ENCODE measurements around the gene CAP1.
"Not testable (repeated sequence)": the region's sequence is repeated elsewhere in the genome, so short reads cannot be mapped to it uniquely, and the experiment has no call there.

CAP1 gene, protein sequence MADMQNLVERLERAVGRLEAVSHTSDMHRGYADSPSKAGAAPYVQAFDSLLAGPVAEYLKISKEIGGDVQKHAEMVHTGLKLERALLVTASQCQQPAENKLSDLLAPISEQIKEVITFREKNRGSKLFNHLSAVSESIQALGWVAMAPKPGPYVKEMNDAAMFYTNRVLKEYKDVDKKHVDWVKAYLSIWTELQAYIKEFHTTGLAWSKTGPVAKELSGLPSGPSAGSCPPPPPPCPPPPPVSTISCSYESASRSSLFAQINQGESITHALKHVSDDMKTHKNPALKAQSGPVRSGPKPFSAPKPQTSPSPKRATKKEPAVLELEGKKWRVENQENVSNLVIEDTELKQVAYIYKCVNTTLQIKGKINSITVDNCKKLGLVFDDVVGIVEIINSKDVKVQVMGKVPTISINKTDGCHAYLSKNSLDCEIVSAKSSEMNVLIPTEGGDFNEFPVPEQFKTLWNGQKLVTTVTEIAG

GRCh38 chr1:40040511-40041465 lies at the start of gene CAP1:
Gene CAP1, plus strand, starts transcription at chr1:40040729. Its CDS starts 18,618 bp downstream, at chr1:40059347.
- peak; percentile 99 to 100 for DNase-seq

GRCh38 chr1:39992234-39992633 lies 48.3 kb upstream of the CAP1 start:
- no peak for DNase-seq

DNA sequence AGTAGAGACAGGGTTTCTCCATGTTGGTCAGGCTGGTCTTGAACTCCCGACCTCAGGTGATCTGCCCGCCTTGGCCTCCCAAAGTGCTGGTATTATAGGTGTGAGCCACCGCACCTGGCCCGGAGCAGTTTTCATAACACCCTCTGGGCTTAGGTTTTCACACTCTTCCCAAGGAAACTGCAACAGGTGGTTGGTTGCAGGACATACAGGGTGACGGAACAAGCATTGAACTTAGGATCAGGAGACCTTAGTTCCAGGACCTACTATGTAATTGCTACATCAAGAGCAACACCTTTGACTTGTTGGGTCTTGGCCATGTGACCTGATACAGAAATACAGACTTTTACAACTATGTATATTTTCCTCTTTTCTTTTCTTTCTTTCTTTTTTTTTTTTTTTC lies 47.6 kb upstream of the CAP1 start:
- no peak for DNase-seq

GRCh38 chr1:39995973-39996393 lies 44.5 kb upstream of the CAP1 start:
- DNase-seq = peak in 1 of 2 experiments; percentile 28

DNA sequence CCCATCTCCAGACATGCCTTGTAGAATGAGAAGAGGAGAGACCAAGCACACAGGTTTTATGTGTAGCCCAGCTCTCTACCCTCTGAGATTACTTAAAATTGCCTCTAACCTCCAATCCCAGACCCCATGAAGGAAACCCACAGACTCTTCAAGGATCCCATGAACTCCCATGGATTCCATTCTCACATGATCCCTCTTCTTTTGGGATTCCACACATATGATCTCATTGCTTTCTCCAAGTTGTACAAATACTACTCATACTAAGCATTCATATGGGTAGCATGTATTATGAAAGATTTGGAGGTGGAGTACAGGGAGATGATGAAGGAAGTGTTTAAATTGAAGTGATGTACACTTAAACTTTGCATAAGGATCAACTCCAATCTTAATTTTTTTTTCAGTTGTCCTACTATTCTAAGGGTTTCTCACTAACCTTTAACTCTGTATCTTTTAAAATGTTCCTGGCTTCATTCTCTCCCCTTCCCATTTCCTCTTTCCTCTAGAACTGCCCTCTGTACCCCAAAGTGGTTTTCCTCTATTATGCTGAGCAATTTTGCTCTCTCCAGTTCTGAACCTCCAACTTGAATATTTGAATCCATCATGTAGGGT lies 44.0 kb upstream of the CAP1 start:
- no peak for DNase-seq

DNA sequence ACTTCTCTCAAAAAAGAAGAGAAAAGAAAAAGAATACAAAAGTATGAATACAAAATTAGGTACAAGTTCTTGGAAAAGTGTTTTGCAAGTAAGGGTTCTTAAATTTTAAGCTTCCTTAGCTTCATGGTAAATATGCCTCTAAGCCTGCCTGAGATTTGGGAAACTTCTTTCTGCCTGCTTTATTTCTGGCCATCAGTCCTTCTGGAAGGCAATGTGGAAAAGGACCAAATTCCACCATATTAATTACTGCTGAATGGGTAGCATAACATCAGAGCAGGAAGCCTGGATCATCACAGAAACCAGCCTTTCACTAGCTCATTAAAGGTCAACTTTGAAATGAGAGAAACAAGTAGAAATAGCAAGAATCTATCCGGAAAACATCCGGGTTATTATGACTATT lies 39.1 kb upstream of the CAP1 start:
- DNase-seq = no peak

DNA sequence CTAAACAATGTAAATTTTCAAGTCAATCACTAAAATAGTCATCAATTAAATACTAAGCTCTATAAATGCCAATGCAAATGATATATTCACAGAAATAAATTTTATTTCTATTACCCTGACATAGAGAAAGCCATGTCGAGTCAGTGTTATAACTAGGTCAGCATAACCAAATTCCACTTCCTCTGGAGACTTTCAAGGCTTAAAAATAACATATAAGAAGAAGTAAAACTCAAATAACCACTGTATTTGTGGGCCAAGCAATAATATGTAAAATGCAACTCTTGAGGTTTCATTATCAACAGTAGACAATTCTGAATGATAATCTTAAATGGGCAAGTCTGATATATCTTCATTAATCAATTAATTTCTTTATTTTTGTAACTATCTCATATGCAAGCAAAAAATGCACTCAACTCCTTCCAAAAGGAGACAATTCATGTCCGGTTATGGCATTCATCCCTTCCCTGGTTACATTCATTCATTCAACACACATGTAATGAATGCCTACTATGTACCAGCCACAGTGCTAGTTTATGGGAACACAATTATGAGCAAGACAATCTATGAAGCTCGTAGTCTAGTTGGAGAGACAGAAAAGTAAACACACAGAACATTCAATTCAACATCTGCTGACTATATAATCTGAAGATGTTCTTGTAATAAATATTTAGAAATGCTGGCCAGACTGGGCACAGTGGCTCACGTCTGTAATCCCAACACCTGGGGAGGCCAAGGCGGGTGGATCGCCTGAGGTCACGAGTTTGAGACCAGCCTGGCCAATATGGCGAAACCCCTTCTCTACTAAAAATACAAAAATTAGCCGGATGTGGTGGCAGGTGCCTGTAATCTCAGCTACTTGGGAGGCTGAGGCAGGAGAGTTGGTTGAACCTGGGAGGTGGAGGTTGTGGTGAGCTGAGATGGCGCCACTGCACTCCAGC lies 37.1 kb upstream of the CAP1 start:
- no peak for DNase-seq

DNA sequence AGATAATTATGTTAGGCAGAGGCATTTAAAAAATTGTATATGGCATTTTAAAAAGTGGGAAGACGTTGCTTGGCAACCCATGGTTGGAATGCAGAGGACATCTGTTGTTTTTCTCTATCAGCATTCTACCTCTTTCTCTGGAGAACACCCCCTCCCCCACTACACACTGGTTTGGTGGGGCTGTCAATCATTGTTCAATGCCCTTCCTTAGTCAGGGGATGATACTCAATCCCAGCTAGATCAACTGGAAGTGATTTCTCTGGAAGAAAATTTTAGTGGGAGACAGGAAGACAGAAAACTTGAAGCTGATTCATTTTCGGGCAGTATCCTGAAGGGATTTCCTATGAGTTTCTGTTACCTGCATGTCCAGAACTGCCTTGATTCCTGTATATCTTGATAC lies 35.7 kb upstream of the CAP1 start:
- DNase-seq = no peak

DNA sequence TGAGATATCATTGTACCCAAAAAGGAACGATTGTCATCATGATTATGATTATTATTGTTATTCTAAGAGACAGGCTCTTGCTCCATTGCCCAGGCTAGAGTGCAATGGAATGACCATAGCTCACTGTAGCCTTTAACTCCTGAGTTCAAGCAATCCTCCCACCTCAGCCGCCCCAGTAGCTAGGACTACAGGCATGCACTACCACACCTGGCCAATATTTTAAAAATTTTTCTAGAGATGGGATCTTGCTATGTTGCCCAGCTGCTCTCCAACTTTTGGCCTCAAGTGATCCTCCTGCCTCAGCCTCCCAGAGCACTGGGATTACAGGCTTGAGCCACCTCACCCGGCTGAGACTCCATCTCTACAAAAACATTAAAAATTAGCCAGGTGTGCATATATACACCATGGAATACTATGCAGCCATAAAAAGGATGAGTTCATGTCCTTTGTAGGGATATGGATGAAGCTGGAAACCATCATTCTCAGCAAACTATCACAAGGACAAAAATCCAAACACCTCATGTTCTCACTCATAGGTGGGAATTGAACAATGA lies 33.0 kb upstream of the CAP1 start:
- DNase-seq = not testable (repeated sequence)

GRCh38 chr1:40011198-40011597 lies 29.3 kb upstream of the CAP1 start:
- DNase-seq = no peak

GRCh38 chr1:40014253-40014706 lies 26.2 kb upstream of the CAP1 start:
- no peak for DNase-seq

DNA sequence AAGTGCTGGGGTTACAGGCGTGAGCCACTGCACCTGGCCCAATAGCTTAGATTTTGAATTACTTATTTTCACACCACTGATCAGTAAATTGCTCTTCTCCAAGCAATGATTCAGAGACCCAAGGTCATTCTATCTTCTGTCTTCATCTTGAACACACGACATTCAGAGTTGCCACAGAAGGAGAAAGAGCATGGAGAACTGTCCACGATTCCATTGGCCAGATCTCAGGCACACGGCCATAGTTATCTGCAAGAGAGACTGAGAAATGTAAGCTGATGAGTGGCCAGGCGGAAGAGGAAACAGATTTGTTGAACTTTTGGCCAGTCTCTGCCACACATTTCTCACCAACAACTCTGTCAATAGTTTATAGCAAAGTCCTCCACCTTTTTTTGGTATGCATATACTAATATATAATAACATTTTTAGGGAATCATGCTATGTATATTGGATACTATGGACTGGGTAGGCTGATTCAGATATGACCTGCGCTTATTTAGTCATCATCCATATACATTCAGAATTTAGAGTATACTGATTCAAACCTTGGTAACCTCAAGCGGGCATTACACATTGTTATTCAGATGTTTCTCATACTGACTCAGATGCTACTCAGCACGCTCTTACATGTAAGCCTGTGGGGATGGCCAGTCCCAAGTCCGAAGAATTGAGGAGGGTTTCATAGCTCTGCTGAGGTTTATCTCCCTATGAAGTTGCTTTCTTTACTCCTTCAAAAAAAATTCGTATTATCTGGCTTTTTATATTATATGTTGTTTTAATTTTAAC lies 25.5 kb upstream of the CAP1 start:
- DNase-seq = no peak

DNA sequence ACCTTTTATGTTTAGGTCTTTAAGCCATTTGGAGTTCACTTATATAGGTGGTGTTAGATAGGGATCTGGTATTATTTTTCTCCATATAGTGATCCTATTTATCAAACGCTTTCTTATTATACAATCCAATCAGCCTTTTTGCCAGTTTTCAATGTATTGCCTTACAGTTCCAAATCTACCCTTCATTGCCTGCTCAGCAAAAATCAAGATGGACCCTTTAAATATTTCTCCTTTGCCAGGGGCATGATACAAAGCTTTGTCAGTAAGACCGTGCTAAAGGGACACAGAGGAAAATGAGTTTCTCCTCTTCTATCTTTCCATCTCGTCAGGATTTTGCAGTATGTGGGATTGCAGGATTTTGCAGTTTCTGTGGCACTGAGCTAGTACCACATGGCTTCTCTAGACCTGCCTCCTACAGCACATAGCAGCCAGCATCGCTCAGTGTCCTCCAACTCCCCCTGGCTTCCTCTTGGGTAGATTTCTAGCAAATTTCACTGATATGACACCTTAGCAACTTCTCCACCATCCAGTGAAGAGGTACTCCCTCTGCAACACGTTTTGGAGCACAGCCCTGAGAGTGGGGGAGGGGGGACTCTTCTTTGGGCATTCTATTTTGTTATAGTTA lies 22.5 kb upstream of the CAP1 start:
- no peak for DNase-seq

- no peak for DNase-seq
These were observed 20.0 kb upstream of the CAP1 start for GRCh38 chr1:40020447-40021085.

- no peak for DNase-seq
These were observed 17.1 kb upstream of the CAP1 start for GRCh38 chr1:40023379-40023944.

DNA sequence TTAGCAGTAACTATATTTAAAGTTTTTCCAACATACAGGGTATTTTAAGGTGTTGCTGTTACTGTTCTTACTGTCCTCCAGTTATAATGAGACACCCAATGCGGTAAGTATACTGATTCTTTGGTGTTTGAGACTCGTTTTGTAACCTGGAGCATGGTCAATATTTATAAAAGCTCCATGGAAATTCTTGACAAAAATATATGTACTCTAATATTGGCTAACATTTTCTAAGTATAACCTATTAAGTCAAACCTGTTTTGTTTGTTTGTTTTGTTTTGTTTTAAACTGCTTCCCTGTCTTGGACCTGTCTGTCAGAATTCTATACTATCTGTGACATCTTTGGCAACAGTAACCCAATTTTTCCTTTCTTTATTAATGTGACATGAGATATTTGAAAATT lies 15.9 kb upstream of the CAP1 start:
- DNase-seq = no peak

- DNase-seq = no peak
These were observed 12.9 kb upstream of the CAP1 start for GRCh38 chr1:40027647-40028046.

DNA sequence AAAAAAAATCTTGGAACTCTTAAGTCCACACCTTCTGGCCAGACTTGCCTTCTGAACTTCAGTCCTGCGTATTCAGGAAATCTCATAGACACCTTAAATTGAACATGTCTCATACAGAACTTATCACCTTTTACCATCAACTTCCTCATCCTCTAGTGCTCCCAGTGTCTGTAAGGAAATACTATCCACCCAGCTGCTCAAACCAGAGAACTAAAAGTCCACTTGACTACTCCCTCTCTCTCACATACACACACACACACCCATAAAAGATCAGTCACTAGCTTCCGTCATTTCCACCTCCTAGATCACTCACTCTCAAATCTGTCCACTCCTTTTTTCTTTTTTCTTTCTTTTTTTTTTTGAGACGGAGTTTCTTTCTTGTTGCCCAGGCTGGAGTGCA lies 10.9 kb upstream of the CAP1 start:
- no peak for DNase-seq

DNA sequence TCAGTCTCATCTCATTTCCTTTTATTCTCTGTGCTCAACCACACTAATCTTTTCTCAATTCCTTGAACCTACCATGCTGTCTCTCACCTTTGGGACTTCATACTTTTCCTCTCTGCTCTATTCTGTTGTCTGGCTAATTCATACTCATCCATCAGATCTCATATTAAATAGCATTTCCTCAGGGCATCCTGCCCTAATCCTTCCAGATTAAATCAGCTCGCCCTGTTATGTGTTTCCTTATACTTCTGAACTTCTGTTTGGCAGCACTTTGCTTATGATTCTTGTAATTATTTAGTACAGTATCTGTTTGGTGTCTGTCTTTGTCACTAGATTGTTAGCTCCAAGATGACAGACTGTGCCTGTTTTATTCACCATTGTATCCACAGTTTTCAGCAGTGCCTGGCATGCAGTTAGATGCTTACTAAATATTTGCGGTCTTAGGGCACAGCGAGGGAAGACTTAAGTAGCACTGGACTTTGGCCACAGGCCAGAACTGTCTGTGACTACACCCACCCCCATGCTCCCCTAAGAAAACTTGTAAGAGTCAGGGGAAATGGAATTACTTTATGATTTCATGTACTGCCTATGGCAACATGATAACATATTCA lies 9.9 kb upstream of the CAP1 start:
- DNase-seq = no peak

All from NCI-H2081 (cell line).